GM23338 (cell line): Measurements from ENCODE around the gene RRP12. TPM values are rescaled to one million over a fixed set of nuclear protein-coding genes. Genes with fewer than 3 reads are reported as not detected.

Source experiments
- ATAC-seq: fragments of 200-7000 bp; cut with Tn5 transposase; 3 replicates; pipeline ENCODE4 v1.9.1; 2020
- DNase-seq: peaks from one replicate; pipeline ENCODE4 v3.0.0-alpha.2; 2015; ENCODE audit warnings: low spot score
- H2AFZ ChIP-seq: fragments of 200-600 bp; sonication (generic); 2 replicates; pipeline ENCODE4 v1.8.0; 2016; ENCODE audit warnings: antibody characterized with exemption, mild to moderate bottlenecking, moderate library complexity
- H3F3A ChIP-seq: fragments of 200-600 bp; sonication (generic); replicated peaks from 2 replicates; pipeline ENCODE4 v1.8.0; 2017; ENCODE audit warnings: antibody characterized with exemption, mixed run types, low read depth
- H3K27ac ChIP-seq: fragments of 200-600 bp; sonication (generic); 2 replicates; pipeline ENCODE4 v1.6.1; 2016; ENCODE audit warnings: low read depth
- H3K27me3 ChIP-seq: fragments of 200-600 bp; sonication (generic); 2 replicates; pipeline ENCODE4 v1.8.0; 2016; ENCODE audit warnings: mild to moderate bottlenecking, mixed run types, moderate library complexity; ENCODE audit not compliant: insufficient read depth
- H3K36me3 ChIP-seq: fragments of 200-600 bp; sonication (generic); 2 replicates; pipeline ENCODE4 v1.8.0; 2016; ENCODE audit warnings: mild to moderate bottlenecking; ENCODE audit not compliant: insufficient read depth
- H3K4me1 ChIP-seq: fragments of 200-600 bp; sonication (generic); 2 replicates; pipeline ENCODE4 v1.8.0; 2016; ENCODE audit warnings: mild to moderate bottlenecking, moderate library complexity; ENCODE audit not compliant: insufficient read depth
- H3K4me2 ChIP-seq: fragments of 200-600 bp; sonication (generic); 2 replicates; pipeline ENCODE4 v1.7.1; 2017; ENCODE audit warnings: mixed run types
- H3K4me3 ChIP-seq: fragments of 200-600 bp; sonication (generic); 2 replicates; pipeline ENCODE4 v1.6.1; 2016; ENCODE audit warnings: mixed run types
- H3K79me2 ChIP-seq: fragments of 200-600 bp; sonication (generic); replicated peaks from 2 replicates; pipeline ENCODE4 v1.8.0; 2017; ENCODE audit warnings: mild to moderate bottlenecking; ENCODE audit not compliant: insufficient read depth
- H3K9me2 ChIP-seq: fragments of 200-600 bp; sonication (generic); 2 replicates; pipeline ENCODE4 v1.8.0; 2017; ENCODE audit not compliant: insufficient read depth
- H4K20me1 ChIP-seq: fragments of 200-600 bp; sonication (generic); replicated peaks from 2 replicates; pipeline ENCODE4 v1.8.0; 2017; ENCODE audit warnings: mild to moderate bottlenecking; ENCODE audit not compliant: insufficient read depth
- H3K27ac Mint-ChIP-seq: 2 replicates; pipeline ENCODE4 v1.8.0; 2020; ENCODE audit warnings: inconsistent platforms, mild to moderate bottlenecking, moderate library complexity, mixed read lengths
- H3K27me3 Mint-ChIP-seq: 3 replicates; pipeline ENCODE4 v1.8.0; 2022; ENCODE audit warnings: low read depth, mild to moderate bottlenecking, moderate library complexity, mixed read lengths, inconsistent platforms; ENCODE audit not compliant: insufficient read depth, poor library complexity
- H3K36me3 Mint-ChIP-seq: 3 replicates; pipeline ENCODE4 v1.8.0; 2021; ENCODE audit warnings: low read depth, mild to moderate bottlenecking, inconsistent platforms, moderate library complexity, mixed read lengths
- H3K4me1 Mint-ChIP-seq: 3 replicates; pipeline ENCODE4 v1.8.0; 2020; ENCODE audit warnings: mild to moderate bottlenecking, inconsistent platforms, mixed read lengths
- H3K4me3 Mint-ChIP-seq: 3 replicates; pipeline ENCODE4 v1.8.0; 2021; ENCODE audit warnings: moderate library complexity, mild to moderate bottlenecking, inconsistent platforms, mixed read lengths
- H3K9me3 Mint-ChIP-seq: 3 replicates; pipeline ENCODE4 v1.8.0; 2020; ENCODE audit warnings: moderate library complexity, mild to moderate bottlenecking, inconsistent platforms, mixed read lengths
- CREB1 ChIP-seq: fragments of 250-450 bp; sonication (Bioruptor Pico); IDR thresholded peaks from 2 replicates; pipeline ENCODE4 v1.5.0; 2020; ENCODE audit warnings: low read depth, mild to moderate bottlenecking, moderate library complexity
- EZH2 ChIP-seq: fragments of 200-600 bp; sonication (generic); IDR thresholded peaks from one replicate; pipeline ENCODE4 v1.8.0; 2017; ENCODE audit warnings: antibody characterized with exemption, mild to moderate bottlenecking, low read depth; ENCODE audit not compliant: unreplicated experiment
- EZH2phosphoT487 ChIP-seq: fragments of 200-600 bp; sonication (generic); IDR thresholded peaks from one replicate; pipeline ENCODE4 v1.8.1; 2018; ENCODE audit warnings: antibody characterized with exemption; ENCODE audit not compliant: unreplicated experiment
- JUNB ChIP-seq: IDR thresholded peaks from one replicate; pipeline ENCODE4 v1.6.1; 2016; ENCODE audit warnings: antibody characterized with exemption; ENCODE audit not compliant: unreplicated experiment
- NANOG ChIP-seq: IDR thresholded peaks from 2 replicates; pipeline ENCODE4 v1.6.1; 2016; ENCODE audit warnings: antibody characterized with exemption, borderline replicate concordance
- POLR2AphosphoS5 ChIP-seq: IDR thresholded peaks from 2 replicates; pipeline ENCODE4 v1.6.1; 2016; ENCODE audit warnings: antibody characterized with exemption, low read depth
- polyA plus RNA-seq: library from polyadenylated mRNA; unstranded; fragments of >200 nt; fragmentation: Nextera tagmentation; extraction: Ambion mirVana; gene quantifications from 2 replicates; pipeline ENCODE4 v1.2.1, GENCODE V29; 2016
- total RNA-seq: library from RNA; depleted of rRNA; stranded (reverse); fragments of >200 nt; shearing (Covaris generic); gene quantifications from 2 replicates; pipeline ENCODE4 v1.2.3, GENCODE V29; 2014
- TF ChIP-seq, protein P1 (sequence below), 2 experiments: fragments of 200-600 bp in 1 of 2; sonication (generic) in 1 of 2; conservative IDR thresholded peaks; 2 replicates each; pipeline versions ENCODE4 v1.5.1 to v1.6.1; 2016 to 2017; ENCODE audit warnings: antibody characterized with exemption in 2 of 2, low read depth in 2 of 2, mild to moderate bottlenecking in 2 of 2, moderate library complexity in 1 of 2
- TF ChIP-seq, protein P2 (sequence below): fragments of 250-450 bp; sonication (Bioruptor Pico); IDR thresholded peaks from 2 replicates; pipeline ENCODE4 v1.5.0; 2020; ENCODE audit warnings: mild to moderate bottlenecking, moderate library complexity

The RRP12 gene
- total and polyA plus RNA-seq, 2 experiments from 2014 or later = 53.4 to 62.6 TPM

DNA sequence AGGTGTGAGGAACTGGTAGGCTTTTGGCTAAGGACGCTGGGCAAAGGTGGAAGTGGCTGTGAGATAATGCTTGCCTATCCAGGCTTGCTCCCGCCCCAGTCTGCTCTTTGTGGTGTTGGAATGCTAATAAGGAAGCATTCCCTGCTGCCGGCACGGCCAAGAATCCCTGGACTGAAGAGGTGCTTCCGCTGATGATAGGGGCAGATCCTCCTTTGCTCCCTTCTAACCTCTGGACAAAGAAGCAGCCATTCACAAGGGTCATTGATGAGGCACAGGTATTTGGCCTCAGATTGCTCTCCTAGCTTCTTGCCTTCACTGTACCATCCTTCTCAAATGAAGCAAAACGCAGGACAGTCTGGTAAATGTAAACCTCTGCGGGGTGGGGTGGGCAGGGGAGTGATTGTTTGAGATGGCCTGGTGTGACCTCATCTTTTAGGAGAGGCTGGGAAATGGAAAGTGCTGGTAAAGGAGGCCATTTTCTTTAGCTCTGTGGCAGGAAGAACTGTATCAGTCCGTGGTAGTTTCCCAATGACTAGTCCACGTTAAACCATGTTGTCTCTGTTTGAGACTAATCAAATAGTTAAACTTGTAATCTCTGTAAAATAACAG is 26.5 kb upstream of the RRP12 start (continued):
- TF ChIP-seq POLR2AphosphoS5 (no peak; the same call in none of the 2 replicates), CREB1 (CRISPR knock-in tag) (no peak), EZH2phosphoT487 (no peak), NANOG (no peak), EZH2 (no peak)
- TF ChIP-seq, protein P1, sequence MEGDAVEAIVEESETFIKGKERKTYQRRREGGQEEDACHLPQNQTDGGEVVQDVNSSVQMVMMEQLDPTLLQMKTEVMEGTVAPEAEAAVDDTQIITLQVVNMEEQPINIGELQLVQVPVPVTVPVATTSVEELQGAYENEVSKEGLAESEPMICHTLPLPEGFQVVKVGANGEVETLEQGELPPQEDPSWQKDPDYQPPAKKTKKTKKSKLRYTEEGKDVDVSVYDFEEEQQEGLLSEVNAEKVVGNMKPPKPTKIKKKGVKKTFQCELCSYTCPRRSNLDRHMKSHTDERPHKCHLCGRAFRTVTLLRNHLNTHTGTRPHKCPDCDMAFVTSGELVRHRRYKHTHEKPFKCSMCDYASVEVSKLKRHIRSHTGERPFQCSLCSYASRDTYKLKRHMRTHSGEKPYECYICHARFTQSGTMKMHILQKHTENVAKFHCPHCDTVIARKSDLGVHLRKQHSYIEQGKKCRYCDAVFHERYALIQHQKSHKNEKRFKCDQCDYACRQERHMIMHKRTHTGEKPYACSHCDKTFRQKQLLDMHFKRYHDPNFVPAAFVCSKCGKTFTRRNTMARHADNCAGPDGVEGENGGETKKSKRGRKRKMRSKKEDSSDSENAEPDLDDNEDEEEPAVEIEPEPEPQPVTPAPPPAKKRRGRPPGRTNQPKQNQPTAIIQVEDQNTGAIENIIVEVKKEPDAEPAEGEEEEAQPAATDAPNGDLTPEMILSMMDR (conservative IDR thresholded peaks at IDR 0.05; ENCODE audit: low read depth in 2 of 2) = no peak

DNA sequence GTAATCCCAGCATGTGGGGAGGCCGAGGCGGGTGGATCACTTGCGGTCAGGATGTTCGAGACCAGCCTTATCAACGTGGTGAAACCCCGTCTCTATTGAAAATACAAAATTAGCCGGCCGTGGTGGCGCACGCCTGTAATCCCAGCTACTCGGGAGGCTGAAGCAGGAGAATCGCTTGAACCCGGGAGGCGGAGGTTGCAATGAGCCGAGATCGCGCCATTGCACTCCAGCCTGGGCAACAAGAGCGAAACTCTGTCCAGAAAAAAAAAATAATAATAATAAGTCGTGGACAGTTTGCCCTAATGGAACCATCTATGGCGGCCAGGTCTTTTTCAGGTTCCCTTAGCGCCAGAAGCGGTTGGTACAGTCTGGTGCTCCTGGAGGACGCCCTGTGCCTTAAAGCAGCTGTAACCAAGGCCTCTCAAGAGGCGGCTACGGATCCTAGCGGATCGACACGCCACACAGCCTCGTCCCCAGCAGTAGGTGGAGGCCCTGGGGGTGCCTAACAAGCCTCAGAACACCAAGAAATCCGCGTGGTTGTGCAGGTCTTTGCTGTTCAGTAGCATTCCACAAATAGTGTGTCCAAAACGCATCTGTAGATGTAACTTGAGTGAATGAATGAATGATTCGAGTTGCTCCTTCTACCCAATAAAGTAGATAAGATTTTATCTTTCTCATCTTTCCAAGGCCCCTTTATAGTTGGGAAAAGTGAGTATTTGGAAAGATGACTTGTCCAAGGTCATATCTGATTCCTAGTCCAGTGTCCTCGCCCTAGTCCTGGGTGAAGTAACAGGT is 25.8 kb upstream of the RRP12 start:
- H3K9me3 Mint-ChIP-seq = no peaks in the 10 kb centered on the region; the same call in 2 of the 3 replicates
- peak overlapping the region; percentile 97 for H3K27ac Mint-ChIP-seq
- Histone ChIP-seq H3K27me3 (no peaks in the 10 kb centered on the region), H2AFZ (no peak overlapping the region), H3K27ac (peak overlapping the region; percentile 97), H3K36me3 (peaks cover 34% of the 10 kb centered on the region), H4K20me1 (peaks cover 32% of the 10 kb centered on the region), H3K79me2 (peaks cover 52% of the 10 kb centered on the region), H3K4me3 (peak overlapping the region; percentile 99), H3K9me2 (no peaks in the 10 kb centered on the region), H3K4me2 (peak overlapping the region; percentile 94), H3F3A (peaks cover 45% of the 10 kb centered on the region), H3K4me1 (peaks cover 10% of the 10 kb centered on the region)
- ATAC-seq = peak; percentile 28
- H3K27me3 Mint-ChIP-seq = peaks cover 25% of the 10 kb centered on the region
- TF ChIP-seq NANOG (no peak), JUNB (no peak)
- TF ChIP-seq, protein P2, sequence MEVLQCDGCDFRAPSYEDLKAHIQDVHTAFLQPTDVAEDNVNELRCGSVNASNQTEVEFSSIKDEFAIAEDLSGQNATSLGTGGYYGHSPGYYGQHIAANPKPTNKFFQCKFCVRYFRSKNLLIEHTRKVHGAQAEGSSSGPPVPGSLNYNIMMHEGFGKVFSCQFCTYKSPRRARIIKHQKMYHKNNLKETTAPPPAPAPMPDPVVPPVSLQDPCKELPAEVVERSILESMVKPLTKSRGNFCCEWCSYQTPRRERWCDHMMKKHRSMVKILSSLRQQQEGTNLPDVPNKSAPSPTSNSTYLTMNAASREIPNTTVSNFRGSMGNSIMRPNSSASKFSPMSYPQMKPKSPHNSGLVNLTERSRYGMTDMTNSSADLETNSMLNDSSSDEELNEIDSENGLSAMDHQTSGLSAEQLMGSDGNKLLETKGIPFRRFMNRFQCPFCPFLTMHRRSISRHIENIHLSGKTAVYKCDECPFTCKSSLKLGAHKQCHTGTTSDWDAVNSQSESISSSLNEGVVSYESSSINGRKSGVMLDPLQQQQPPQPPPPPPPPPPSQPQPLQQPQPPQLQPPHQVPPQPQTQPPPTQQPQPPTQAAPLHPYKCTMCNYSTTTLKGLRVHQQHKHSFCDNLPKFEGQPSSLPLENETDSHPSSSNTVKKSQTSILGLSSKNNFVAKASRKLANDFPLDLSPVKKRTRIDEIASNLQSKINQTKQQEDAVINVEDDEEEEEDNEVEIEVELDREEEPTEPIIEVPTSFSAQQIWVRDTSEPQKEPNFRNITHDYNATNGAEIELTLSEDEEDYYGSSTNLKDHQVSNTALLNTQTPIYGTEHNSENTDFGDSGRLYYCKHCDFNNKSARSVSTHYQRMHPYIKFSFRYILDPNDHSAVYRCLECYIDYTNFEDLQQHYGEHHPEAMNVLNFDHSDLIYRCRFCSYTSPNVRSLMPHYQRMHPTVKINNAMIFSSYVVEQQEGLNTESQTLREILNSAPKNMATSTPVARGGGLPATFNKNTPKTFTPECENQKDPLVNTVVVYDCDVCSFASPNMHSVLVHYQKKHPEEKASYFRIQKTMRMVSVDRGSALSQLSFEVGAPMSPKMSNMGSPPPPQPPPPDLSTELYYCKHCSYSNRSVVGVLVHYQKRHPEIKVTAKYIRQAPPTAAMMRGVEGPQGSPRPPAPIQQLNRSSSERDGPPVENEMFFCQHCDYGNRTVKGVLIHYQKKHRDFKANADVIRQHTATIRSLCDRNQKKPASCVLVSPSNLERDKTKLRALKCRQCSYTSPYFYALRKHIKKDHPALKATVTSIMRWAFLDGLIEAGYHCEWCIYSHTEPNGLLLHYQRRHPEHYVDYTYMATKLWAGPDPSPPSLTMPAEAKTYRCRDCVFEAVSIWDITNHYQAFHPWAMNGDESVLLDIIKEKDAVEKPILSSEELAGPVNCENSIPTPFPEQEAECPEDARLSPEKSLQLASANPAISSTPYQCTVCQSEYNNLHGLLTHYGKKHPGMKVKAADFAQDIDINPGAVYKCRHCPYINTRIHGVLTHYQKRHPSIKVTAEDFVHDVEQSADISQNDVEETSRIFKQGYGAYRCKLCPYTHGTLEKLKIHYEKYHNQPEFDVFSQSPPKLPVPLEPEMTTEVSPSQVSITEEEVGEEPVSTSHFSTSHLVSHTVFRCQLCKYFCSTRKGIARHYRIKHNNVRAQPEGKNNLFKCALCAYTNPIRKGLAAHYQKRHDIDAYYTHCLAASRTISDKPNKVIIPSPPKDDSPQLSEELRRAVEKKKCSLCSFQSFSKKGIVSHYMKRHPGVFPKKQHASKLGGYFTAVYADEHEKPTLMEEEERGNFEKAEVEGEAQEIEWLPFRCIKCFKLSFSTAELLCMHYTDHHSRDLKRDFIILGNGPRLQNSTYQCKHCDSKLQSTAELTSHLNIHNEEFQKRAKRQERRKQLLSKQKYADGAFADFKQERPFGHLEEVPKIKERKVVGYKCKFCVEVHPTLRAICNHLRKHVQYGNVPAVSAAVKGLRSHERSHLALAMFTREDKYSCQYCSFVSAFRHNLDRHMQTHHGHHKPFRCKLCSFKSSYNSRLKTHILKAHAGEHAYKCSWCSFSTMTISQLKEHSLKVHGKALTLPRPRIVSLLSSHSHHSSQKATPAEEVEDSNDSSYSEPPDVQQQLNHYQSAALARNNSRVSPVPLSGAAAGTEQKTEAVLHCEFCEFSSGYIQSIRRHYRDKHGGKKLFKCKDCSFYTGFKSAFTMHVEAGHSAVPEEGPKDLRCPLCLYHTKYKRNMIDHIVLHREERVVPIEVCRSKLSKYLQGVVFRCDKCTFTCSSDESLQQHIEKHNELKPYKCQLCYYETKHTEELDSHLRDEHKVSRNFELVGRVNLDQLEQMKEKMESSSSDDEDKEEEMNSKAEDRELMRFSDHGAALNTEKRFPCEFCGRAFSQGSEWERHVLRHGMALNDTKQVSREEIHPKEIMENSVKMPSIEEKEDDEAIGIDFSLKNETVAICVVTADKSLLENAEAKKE (CRISPR knock-in tag) = no peak
- peaks cover 12% of the 10 kb centered on the region for H3K4me1 Mint-ChIP-seq
- peaks cover 51% of the 10 kb centered on the region for H3K36me3 Mint-ChIP-seq
- peak; percentile 37 for DNase-seq
- peak overlapping the region; percentile 93 for H3K4me3 Mint-ChIP-seq
